Prostate gland (tissue), 2 donors: ENCODE results near the gene IFT74. TPM values are rescaled to one million over a fixed set of nuclear protein-coding genes. Genes with fewer than 3 reads are reported as not detected.

Source experiments
- DNase-seq: peaks from one replicate; pipeline ENCODE4 v3.0.0-alpha.2; 2019; ENCODE audit warnings: low spot score
- H3K27ac ChIP-seq, 2 donors: fragments of 200-600 bp; sonication (generic); 2 replicates each; pipeline ENCODE4 v1.5.1; 2017 to 2019
- H3K27me3 ChIP-seq: fragments of 200-600 bp; sonication (generic); replicated peaks from 2 replicates; pipeline ENCODE4 v1.5.1; 2019; ENCODE audit not compliant: insufficient read depth
- H3K36me3 ChIP-seq, 2 donors: fragments of 200-600 bp; sonication (generic); 1 replicate in 1 of 2; 2 replicates in 1 of 2; pipeline versions ENCODE4 v1.5.1 to v1.8.1; 2017 to 2019
- H3K4me1 ChIP-seq: fragments of 200-600 bp; sonication (generic); replicated peaks from 2 replicates; pipeline ENCODE4 v1.5.1; 2019
- H3K4me3 ChIP-seq, 2 donors: fragments of 200-600 bp; sonication (generic); 2 replicates each; pipeline ENCODE4 v1.5.1; 2017 to 2019
- H3K9me3 ChIP-seq: fragments of 200-600 bp; sonication (generic); 2 replicates; pipeline ENCODE4 v1.5.1; 2017
- POLR2A ChIP-seq: fragments of 450-650 bp; IDR thresholded peaks from one replicate; pipeline ENCODE4 v1.6.1; 2016; ENCODE audit warnings: antibody characterized with exemption, mild to moderate bottlenecking
- POLR2AphosphoS5 ChIP-seq: sonication (generic); formaldehyde crosslinking; IDR thresholded peaks from one replicate; pipeline ENCODE4 v1.6.1; 2017; ENCODE audit warnings: antibody characterized with exemption
- WGBS: methylation state at CpG from one replicate; pipeline ENCODE4 v1.1.5; 2018; 5-methylcytosine and 5-hydroxymethylcytosine counted together
- intact Hi-C: fragments of 100-400 bp; cut with DNase I; formaldehyde crosslinking; loops from one replicate; pipeline ENCODE4 v1.14.2; 2022
- total RNA-seq, 2 donors: library from RNA; depleted of rRNA; stranded (reverse); fragments of >200 nt; gene quantifications; one replicate each; pipeline ENCODE4 v1.1.0, GENCODE V29; 2016
- TF ChIP-seq, protein P1 (sequence below), 4 experiments: fragments of 200-600 bp in 2 of 4; fragments of 450-650 bp in 2 of 4; sonication (generic) in 2 of 4; IDR thresholded peaks; 1 replicate in 3 of 4; 2 replicates in 1 of 4; pipeline ENCODE4 v1.5.1; 2016 to 2019; ENCODE audit warnings: antibody characterized with exemption in 4 of 4, mild to moderate bottlenecking in 2 of 4, moderate library complexity in 2 of 4

Gene IFT74
- total RNA-seq, 2 donors from 2014 or later = 15.1 to 16.5 TPM

DNA sequence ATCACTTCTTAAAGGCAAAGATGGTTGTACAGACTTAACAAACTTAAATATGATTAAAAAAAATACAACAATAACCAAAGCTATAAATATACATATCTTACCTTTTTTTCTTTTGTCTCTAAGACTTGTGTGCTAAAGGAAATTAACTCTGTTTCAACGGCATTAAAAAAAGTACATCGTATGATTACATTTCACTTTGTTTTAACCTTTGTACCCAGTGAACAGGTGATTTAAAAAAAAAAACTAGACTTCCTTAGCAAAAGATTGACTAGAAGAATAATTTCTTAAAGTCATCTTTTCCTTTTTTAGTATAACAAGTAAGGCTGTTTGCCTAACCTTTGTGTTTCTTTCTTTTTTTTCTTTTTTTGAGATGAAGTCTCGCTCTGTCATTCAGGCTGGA is 49.3 kb downstream of the IFT74 start, which contains the start of gene LRRC19:
TSS of gene LRRC19 (minus strand) at position 182 of the 400 bp plus-strand sequence. CDS start 5,978 bp downstream, outside the sequence.
- intact Hi-C loops = no loop called here
- H3K4me1 ChIP-seq = no peaks in the 10 kb centered on the region
- WGBS = 94% methylated on average over 3 of the region's 3 CpGs

DNA sequence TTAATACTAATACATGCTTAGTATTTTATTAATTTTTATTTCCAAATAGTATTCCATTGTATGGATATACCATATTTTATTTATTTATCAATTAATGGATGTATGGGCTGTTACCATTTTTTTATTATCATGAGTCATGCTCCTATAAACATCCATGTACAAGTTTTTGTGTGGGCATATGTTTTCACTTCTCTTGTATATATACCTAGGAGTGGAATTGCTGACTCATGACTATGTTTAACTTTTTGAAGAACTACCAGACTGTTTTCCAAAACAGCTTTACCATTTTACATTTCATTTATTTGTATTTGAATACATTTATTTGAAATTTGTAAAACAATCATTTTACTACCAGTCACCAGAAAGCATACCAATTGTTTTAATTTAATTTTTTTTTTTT is 63.4 kb downstream of the IFT74 start:
- H3K27ac ChIP-seq = no peak overlapping the region
- H3K36me3 ChIP-seq = no peaks in the 10 kb centered on the region
- intact Hi-C loops = no loop called here
- no peaks in the 10 kb centered on the region for H3K27me3 ChIP-seq
- H3K4me1 ChIP-seq = no peaks in the 10 kb centered on the region
- no peak for DNase-seq
- no peak overlapping the region for H3K4me3 ChIP-seq
- TF ChIP-seq POLR2AphosphoS5 (no peak), POLR2A (no peak)
- TF ChIP-seq, protein P1, sequence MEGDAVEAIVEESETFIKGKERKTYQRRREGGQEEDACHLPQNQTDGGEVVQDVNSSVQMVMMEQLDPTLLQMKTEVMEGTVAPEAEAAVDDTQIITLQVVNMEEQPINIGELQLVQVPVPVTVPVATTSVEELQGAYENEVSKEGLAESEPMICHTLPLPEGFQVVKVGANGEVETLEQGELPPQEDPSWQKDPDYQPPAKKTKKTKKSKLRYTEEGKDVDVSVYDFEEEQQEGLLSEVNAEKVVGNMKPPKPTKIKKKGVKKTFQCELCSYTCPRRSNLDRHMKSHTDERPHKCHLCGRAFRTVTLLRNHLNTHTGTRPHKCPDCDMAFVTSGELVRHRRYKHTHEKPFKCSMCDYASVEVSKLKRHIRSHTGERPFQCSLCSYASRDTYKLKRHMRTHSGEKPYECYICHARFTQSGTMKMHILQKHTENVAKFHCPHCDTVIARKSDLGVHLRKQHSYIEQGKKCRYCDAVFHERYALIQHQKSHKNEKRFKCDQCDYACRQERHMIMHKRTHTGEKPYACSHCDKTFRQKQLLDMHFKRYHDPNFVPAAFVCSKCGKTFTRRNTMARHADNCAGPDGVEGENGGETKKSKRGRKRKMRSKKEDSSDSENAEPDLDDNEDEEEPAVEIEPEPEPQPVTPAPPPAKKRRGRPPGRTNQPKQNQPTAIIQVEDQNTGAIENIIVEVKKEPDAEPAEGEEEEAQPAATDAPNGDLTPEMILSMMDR (IDR thresholded peaks at IDR 0.05) = no peak
- no peaks in the 10 kb centered on the region for H3K9me3 ChIP-seq

More for the DNA sequence above, 49.3 kb downstream of the IFT74 start, which contains the start of gene LRRC19:
- Histone ChIP-seq H3K4me3 (no peak within 1 kb of the TSS), H3K9me3 (no peaks in the 10 kb centered on the region), H3K27me3 (no peaks in the 10 kb centered on the region), H3K36me3 (no peaks in the 10 kb centered on the region), H3K27ac (no peak within 1 kb of the TSS)
- TF ChIP-seq POLR2AphosphoS5 (no peak), POLR2A (no peak)
- TF ChIP-seq, protein P1 (IDR thresholded peaks at IDR 0.05) = no peak
- no peak for DNase-seq

DNA sequence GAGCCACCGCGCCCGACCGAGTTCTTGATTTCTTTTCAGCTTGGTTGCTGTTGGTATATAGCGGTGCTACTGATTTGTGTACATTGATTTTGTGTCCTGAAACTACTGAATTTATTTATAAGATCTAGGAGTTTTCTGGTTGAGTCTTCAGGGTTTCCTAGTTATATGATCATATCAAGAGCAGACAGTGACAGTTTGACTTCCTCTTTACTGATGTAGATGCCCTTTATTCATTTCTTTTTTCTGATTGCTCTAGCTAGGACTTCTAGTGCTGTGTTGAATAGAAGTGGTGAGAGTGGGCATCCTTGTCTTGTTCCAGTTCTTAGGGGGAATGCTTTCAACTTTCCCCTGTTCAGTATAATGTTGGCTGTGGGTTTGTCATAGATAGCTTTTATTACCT is 66.7 kb downstream of the IFT74 start:
- Histone ChIP-seq H3K4me1 (no peaks in the 10 kb centered on the region), H3K9me3 (no peaks in the 10 kb centered on the region), H3K36me3 (no peaks in the 10 kb centered on the region), H3K4me3 (no peak overlapping the region), H3K27ac (no peak overlapping the region), H3K27me3 (no peaks in the 10 kb centered on the region)
- intact Hi-C loops = no loop called here
- 100% methylated on average over 5 of the region's 5 CpGs for WGBS
- no peak for DNase-seq
- no peak for TF ChIP-seq POLR2A
- no peak for TF ChIP-seq POLR2AphosphoS5
- TF ChIP-seq, protein P1 (IDR thresholded peaks at IDR 0.05) = no peak

- no peak overlapping the region for H3K27ac ChIP-seq
- no peaks in the 10 kb centered on the region for H3K4me1 ChIP-seq
- H3K4me3 ChIP-seq = no peak overlapping the region
- no peaks in the 10 kb centered on the region for H3K36me3 ChIP-seq
- no peaks in the 10 kb centered on the region for H3K27me3 ChIP-seq
- no peak for DNase-seq
- TF ChIP-seq, protein P1 (IDR thresholded peaks at IDR 0.05) = no peak
- TF ChIP-seq POLR2A = no peak
- TF ChIP-seq POLR2AphosphoS5 = no peak
- no peaks in the 10 kb centered on the region for H3K9me3 ChIP-seq
- intact Hi-C loops = no loop called here
- 92% methylated on average over 7 of the region's 7 CpGs for WGBS
Measured at GRCh38 chr9:27029186-27029585, 73.0 kb downstream of the IFT74 start.

GRCh38 chr9:27033815-27034403 is 77.7 kb downstream of the IFT74 start:
- Histone ChIP-seq H3K4me1 (no peaks in the 10 kb centered on the region), H3K9me3 (no peaks in the 10 kb centered on the region), H3K27ac (no peak overlapping the region), H3K4me3 (no peak overlapping the region), H3K36me3 (no peaks in the 10 kb centered on the region), H3K27me3 (no peaks in the 10 kb centered on the region)
- TF ChIP-seq, protein P1 (IDR thresholded peaks at IDR 0.05) = peak; percentile 52 to 73 (median 66)
- TF ChIP-seq POLR2AphosphoS5 = no peak
- 9% methylated on average over 4 of the region's 4 CpGs for WGBS
- DNase-seq = peak; percentile 39
- intact Hi-C loops = loop anchor here (5.0 kb wide), 1 partner anchor 243 kb away; no protein-coding TSS in a partner anchor
